Stimulated activated CD4-positive, alpha-beta T cell treated with anti-CD3 and anti-CD28 coated beads, TNF-alpha, amount 100 ng/mL, for 48 hours (primary cell): Measurements from ENCODE around the gene SEMA6B.
"Not testable (repeated sequence)": the region's sequence is repeated elsewhere in the genome, so short reads cannot be mapped to it uniquely, and the experiment has no call there.

Source experiments
- DNase-seq, 3 donors: peaks; one replicate each; pipeline ENCODE4 v3.0.0-alpha.2; 2020; ENCODE audit warnings: low read depth in 3 of 3

SEMA6B gene

GRCh38 chr19:4559569-4559968 is at the start of gene SEMA6B:
TSS of gene SEMA6B (minus strand) at chr19:4559684. CDS start at chr19:4558457, 1,227 bp downstream.
- DNase-seq = no peak

GRCh38 chr19:4606921-4607678 is 47.6 kb upstream of the SEMA6B start:
- no peak for DNase-seq

- no peak for DNase-seq
These were observed 46.7 kb upstream of the SEMA6B start for GRCh38 chr19:4606181-4606580.

- DNase-seq = no peak
These were observed 45.4 kb upstream of the SEMA6B start for GRCh38 chr19:4604912-4605311.

- no peak for DNase-seq
These were observed 43.4 kb upstream of the SEMA6B start for GRCh38 chr19:4602915-4603314.

- no peak for DNase-seq
These were observed 42.8 kb upstream of the SEMA6B start for GRCh38 chr19:4602173-4602788.

GRCh38 chr19:4600893-4601292 is 41.4 kb upstream of the SEMA6B start:
- no peak for DNase-seq

- DNase-seq = no peak
These were observed 40.6 kb upstream of the SEMA6B start for GRCh38 chr19:4600082-4600481.

GRCh38 chr19:4598712-4599111 is 39.2 kb upstream of the SEMA6B start:
- DNase-seq = no peak

- peak; percentile 14 to 55 (median 30) for DNase-seq
These were observed 38.6 kb upstream of the SEMA6B start for GRCh38 chr19:4597975-4598671.

- no peak for DNase-seq
These were observed 37.9 kb upstream of the SEMA6B start for GRCh38 chr19:4597278-4597974.

GRCh38 chr19:4596033-4596904 is 36.8 kb upstream of the SEMA6B start:
- DNase-seq = no peak

GRCh38 chr19:4595158-4595557 is 35.7 kb upstream of the SEMA6B start:
- not testable (repeated sequence) for DNase-seq

- no peak for DNase-seq
These were observed 34.7 kb upstream of the SEMA6B start for GRCh38 chr19:4594201-4594600.

- no peak for DNase-seq
These were observed 33.9 kb upstream of the SEMA6B start for GRCh38 chr19:4593409-4593851.

- no peak for DNase-seq
These were observed 33.0 kb upstream of the SEMA6B start for GRCh38 chr19:4592445-4592844.

GRCh38 chr19:4591320-4591719 is 31.8 kb upstream of the SEMA6B start:
- DNase-seq = no peak

GRCh38 chr19:4590559-4590958 is 31.1 kb upstream of the SEMA6B start:
- DNase-seq = no peak

GRCh38 chr19:4589579-4590410 is 30.3 kb upstream of the SEMA6B start:
- peak in 1 of 3 donors; percentile 5 for DNase-seq

GRCh38 chr19:4588291-4588761 is 28.8 kb upstream of the SEMA6B start:
- DNase-seq = no peak
